B cell (primary cell): ENCODE data around the gene NPIPB9. TPM values are rescaled to one million over a fixed set of nuclear protein-coding genes. Genes with fewer than 3 reads are reported as not detected.
"Not testable (repeated sequence)": the region's sequence is repeated elsewhere in the genome, so short reads cannot be mapped to it uniquely, and the experiment has no call there.

ENCODE experiments used
- ATAC-seq: fragments of 200-7000 bp; cut with Tn5 transposase; one replicate; pipeline ENCODE4 v1.10.0; 2021; ENCODE audit warnings: low read depth, mild to moderate bottlenecking, moderate number of reproducible peaks, moderate library complexity
- CTCF ChIA-PET: fragments of 350-600 bp; sonication (Branson Sonifier 250); formaldehyde crosslinking; loops from one replicate; lab custom pipeline; 2021; ENCODE audit warnings: antibody characterized with exemption, inconsistent platforms; lab: Charles Lee
- POLR2A ChIA-PET: fragments of 350-600 bp; sonication (Branson Sonifier 250); formaldehyde crosslinking; loops from one replicate; lab custom pipeline; 2021; ENCODE audit warnings: antibody characterized with exemption; lab: Charles Lee
- DNase-seq: peaks from one replicate; pipeline ENCODE4 v3.0.0; 2013
- H2AFZ ChIP-seq: 2 replicates; pipeline ENCODE4 v1.6.1; 2012; ENCODE audit warnings: mild to moderate bottlenecking, low read depth, low read length; ENCODE audit not compliant: insufficient read depth, poor library complexity, severe bottlenecking
- H3K27ac ChIP-seq, 2 donors: 1 replicate in 1 of 2; 2 replicates in 1 of 2; pipeline ENCODE4 v1.5.1; 2012 to 2013; ENCODE audit warnings: low read length in 2 of 2, mild to moderate bottlenecking in 2 of 2, moderate library complexity in 1 of 2
- H3K27me3 ChIP-seq, 4 experiments: fragments of 200-600 bp in 1 of 4; sonication (generic) in 1 of 4; replicated peaks in 1 of 4; 1 replicate in 2 of 4; 2 replicates in 2 of 4; pipeline versions ENCODE4 v1.6.1 to v1.7.0; 2013 to 2016; ENCODE audit warnings: low read length in 3 of 4, mild to moderate bottlenecking in 2 of 4, mixed read lengths in 1 of 4, moderate library complexity in 1 of 4; ENCODE audit not compliant: insufficient read depth in 4 of 4, control insufficient read depth in 3 of 4; ENCODE audit errors: control extremely low read depth in 1 of 4
- H3K36me3 ChIP-seq, 2 experiments: replicated peaks in 1 of 2; 1 replicate in 1 of 2; 2 replicates in 1 of 2; pipeline versions ENCODE4 v1.6.1 to v1.7.1; 2013; ENCODE audit warnings: low read length in 1 of 2; ENCODE audit not compliant: insufficient read depth in 2 of 2, control insufficient read depth in 1 of 2; ENCODE audit errors: control extremely low read depth in 1 of 2, extremely low read depth in 1 of 2
- H3K4me1 ChIP-seq, 2 donors: fragments of 200-600 bp in 1 of 2; sonication (generic) in 1 of 2; 1 replicate in 1 of 2; 2 replicates in 1 of 2; pipeline versions ENCODE4 v1.5.1 to v1.6.1; 2013 to 2017; ENCODE audit warnings: low read length in 2 of 2; ENCODE audit not compliant: control insufficient read depth in 2 of 2, insufficient read depth in 2 of 2
- H3K4me2 ChIP-seq: replicated peaks from 2 replicates; pipeline ENCODE3; 2012; ENCODE audit warnings: mild to moderate bottlenecking, low read depth, low read length; ENCODE audit not compliant: poor library complexity, severe bottlenecking
- H3K4me3 ChIP-seq, 5 experiments: fragments of 200-600 bp in 1 of 5; sonication (generic) in 1 of 5; 1 replicate in 3 of 5; 2 replicates in 2 of 5; pipeline versions ENCODE4 v1.5.1 to v1.7.0; 2011 to 2016; ENCODE audit warnings: low read length in 4 of 5, mild to moderate bottlenecking in 4 of 5, low read depth in 2 of 5, control low read depth in 1 of 5, moderate library complexity in 1 of 5; ENCODE audit not compliant: insufficient read depth in 1 of 5; ENCODE audit errors: control extremely low read depth in 1 of 5, extremely low read depth in 1 of 5
- H3K79me2 ChIP-seq: fragments of 200-600 bp; sonication (generic); one replicate; pipeline ENCODE4 v1.6.0; 2016; ENCODE audit warnings: low read length; ENCODE audit not compliant: control insufficient read depth, insufficient read depth
- H3K9ac ChIP-seq: fragments of 200-600 bp; sonication (generic); 2 replicates; pipeline ENCODE4 v1.6.1; 2017; ENCODE audit warnings: mild to moderate bottlenecking, low read length, moderate library complexity
- H3K9me3 ChIP-seq, 3 donors: one replicate each; pipeline versions ENCODE4 v1.6.1 to v1.7.1; 2013; ENCODE audit warnings: low read length in 2 of 3; ENCODE audit not compliant: control insufficient read depth in 2 of 3, insufficient read depth in 1 of 3; ENCODE audit errors: control extremely low read depth in 1 of 3
- H4K20me1 ChIP-seq: 2 replicates; pipeline ENCODE4 v1.6.0; 2012; ENCODE audit warnings: mild to moderate bottlenecking, low read length; ENCODE audit not compliant: insufficient read depth, control insufficient read depth, poor library complexity, severe bottlenecking
- H3K27ac Mint-ChIP-seq: one replicate; pipeline ENCODE4 v1.8.0; 2021; ENCODE audit warnings: mixed read lengths
- H3K27me3 Mint-ChIP-seq: one replicate; pipeline ENCODE4 v1.8.0; 2021; ENCODE audit warnings: mixed read lengths
- H3K4me1 Mint-ChIP-seq: one replicate; pipeline ENCODE4 v1.8.0; 2021; ENCODE audit warnings: mixed read lengths
- H3K4me3 Mint-ChIP-seq: one replicate; pipeline ENCODE4 v1.8.0; 2021; ENCODE audit warnings: mixed read lengths
- H3K9me3 Mint-ChIP-seq: one replicate; pipeline ENCODE4 v1.8.0; 2022; ENCODE audit warnings: mixed read lengths; ENCODE audit not compliant: insufficient read depth
- CTCF ChIP-seq: fragments of 200-600 bp; IDR thresholded peaks from one replicate; pipeline ENCODE4 v1.8.0; 2022; ENCODE audit warnings: antibody characterized with exemption, mild to moderate bottlenecking
- whole genome bisulfite sequencing: methylation state at CpG from one replicate; pipeline ENCODE4 v1.1.5; 2013; ENCODE audit warnings: missing lambda C conversion rate; ENCODE audit not compliant: insufficient coverage; 5-methylcytosine and 5-hydroxymethylcytosine counted together
- intact Hi-C: fragments of 100-400 bp; cut with micrococcal nuclease; formaldehyde crosslinking; loops from one replicate; pipeline ENCODE4 v1.10.0; 2022
- polyA plus RNA-seq: library from polyadenylated mRNA; depleted of rRNA; stranded (reverse); fragments of >200 nt; gene quantifications from 2 replicates; pipeline ENCODE4 v1.2.3, GENCODE V29; 2012
- total RNA-seq, 2 donors: library from RNA; stranded (reverse); fragments of 120-200 nt in 1 of 2; gene quantifications; 1 replicate in 1 of 2; 2 replicates in 1 of 2; pipeline versions ENCODE4 v1.2.3 to v1.2.4, GENCODE V29; 2013 to 2022

NPIPB9 gene
- total and polyA plus RNA-seq, 2 donors (not counting 1 experiment from before 2014, with no cell fraction given) = 1.3 to 12.6 TPM

GRCh38 chr16:28820016-28820415 is 68.4 kb downstream of the NPIPB9 start:
- ATAC-seq (no peak), DNase-seq (peak; percentile 6)
- Mint-ChIP-seq H3K27ac (peak overlapping the region; percentile 21), H3K4me3 (peak overlapping the region; percentile 27), H3K27me3 (no peaks in the 10 kb centered on the region), H3K9me3 (no peaks in the 10 kb centered on the region), H3K4me1 (peaks cover 14% of the 10 kb centered on the region)
- no peaks in the 10 kb centered on the region for H3K9me3 ChIP-seq
- WGBS = 100% methylated on average over 3 of the region's 5 CpGs
- no peak overlapping the region for H3K9ac ChIP-seq
- H3K36me3 ChIP-seq = peaks cover 0 to 3% of the 10 kb centered on the region in 2 experiments
- no peak overlapping the region for H3K27ac ChIP-seq
- no peak for TF ChIP-seq CTCF
- no peaks in the 10 kb centered on the region for H3K27me3 ChIP-seq
- peaks cover 8% of the 10 kb centered on the region for H4K20me1 ChIP-seq
- peaks cover 27% of the 10 kb centered on the region for H3K79me2 ChIP-seq
- no peak overlapping the region for H3K4me2 ChIP-seq
- intact Hi-C loops = no loop called here
- ChIA-PET CTCF (interaction anchor here (0.6 to 1.5 kb wide), 2 partner anchors 28 to 95 kb away, joined by 4 read pairs; no protein-coding TSS in a partner anchor), POLR2A (no interaction called here)
- peaks cover 11 to 14% of the 10 kb centered on the region in 2 donors for H3K4me1 ChIP-seq
- H3K4me3 ChIP-seq = no peak overlapping the region
- H2AFZ ChIP-seq = no peak overlapping the region

- Histone ChIP-seq H4K20me1 (peaks cover 14% of the 10 kb centered on the region), H3K4me1 (peaks cover 16 to 20% of the 10 kb centered on the region in 2 donors), H3K79me2 (peaks cover 32% of the 10 kb centered on the region)
- intact Hi-C loops, H3K9me3 Mint-ChIP-seq, H3K9ac ChIP-seq, H3K27me3 Mint-ChIP-seq, H2AFZ ChIP-seq, H3K4me2 ChIP-seq, H3K9me3 ChIP-seq, H3K36me3 ChIP-seq, H3K4me3 ChIP-seq, POLR2A ChIA-PET, DNase-seq, H3K27ac ChIP-seq, H3K27me3 ChIP-seq, ATAC-seq: not testable (repeated sequence)
- WGBS = 100% methylated on average over 6 of the region's 13 CpGs
- H3K27ac Mint-ChIP-seq = peak overlapping the region; percentile 21
- peaks cover 19% of the 10 kb centered on the region for H3K4me1 Mint-ChIP-seq
- H3K4me3 Mint-ChIP-seq = peak overlapping the region; percentile 27
- CTCF ChIA-PET = interaction anchor here (0.6 to 3.1 kb wide), 3 partner anchors 27 to 124 kb away, joined by 3 to 18 read pairs (median 4); partner anchors contain the start of gene CD19
These were observed 69.0 kb downstream of the NPIPB9 start for GRCh38 chr16:28820546-28820945.
